Astrocyte of the spinal cord (primary cell): ENCODE measurements around the gene TACO1.

Experiments
- DNase-seq: peaks from one replicate; pipeline ENCODE4 v3.0.0; 2011; ENCODE audit warnings: low read depth, low spot score
- H3K4me3 ChIP-seq: 2 replicates; pipeline ENCODE4 v1.5.1; 2011; ENCODE audit warnings: low read depth, mild to moderate bottlenecking, low read length, moderate library complexity
- in situ Hi-C: cut with HindIII; loops from 2 replicates; pipeline ENCODE4 v1.10.0; 2017; ENCODE audit warnings: low sequenced_read_pairs
- TF ChIP-seq, protein P1 (sequence below): IDR thresholded peaks from 2 replicates; pipeline ENCODE4 v1.5.1; 2012; ENCODE audit warnings: low read depth, mild to moderate bottlenecking, low read length, inconsistent platforms

TACO1 gene

DNA sequence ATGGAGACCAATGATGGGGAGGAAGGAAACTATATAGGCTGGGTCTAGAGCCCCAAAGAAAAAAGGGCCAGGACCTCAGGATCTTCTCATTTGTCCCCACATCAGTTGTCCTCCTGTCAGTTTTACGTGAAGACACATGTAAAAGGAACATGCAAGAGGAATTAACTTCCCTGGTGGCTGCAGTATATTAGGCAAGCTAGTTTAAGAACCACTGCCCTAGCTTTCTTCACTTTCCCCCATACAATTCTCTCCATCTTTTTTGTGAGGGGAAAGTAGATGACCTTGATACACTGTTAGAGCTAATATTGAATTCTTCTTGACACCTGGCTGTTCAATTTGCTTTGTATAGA, 23.8 kb downstream of the TACO1 start:
- no peak overlapping the region for H3K4me3 ChIP-seq

DNA sequence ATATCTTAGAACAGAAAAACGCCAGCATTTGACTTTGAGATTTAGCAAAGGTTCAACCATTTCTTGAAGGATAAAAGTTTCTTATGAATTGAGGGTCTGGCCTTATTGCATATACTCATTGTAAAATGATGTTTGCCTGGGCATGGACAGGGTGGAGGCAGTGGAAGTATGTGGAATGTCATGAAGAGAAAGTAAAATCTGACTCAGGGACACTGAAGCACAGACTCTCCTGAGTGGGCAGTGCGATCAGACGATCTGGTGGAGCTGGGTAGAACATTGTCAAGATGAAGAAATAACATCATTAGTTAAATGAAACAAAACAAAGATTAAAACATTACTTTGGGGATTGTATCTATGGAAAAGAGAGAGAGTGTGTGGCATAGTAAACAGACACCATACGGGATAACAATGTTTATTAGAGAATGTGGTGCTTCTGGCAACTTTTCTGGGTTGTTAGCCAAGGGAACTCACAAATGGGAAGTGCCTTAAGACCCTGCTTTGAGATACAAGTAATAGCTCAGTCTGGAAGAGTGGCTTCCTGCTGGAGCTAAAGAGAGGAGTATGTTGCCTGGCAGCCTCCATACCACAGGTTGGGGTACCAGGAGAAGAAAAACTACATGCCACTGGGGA, 26.0 kb downstream of the TACO1 start:
- H3K4me3 ChIP-seq, result no peak overlapping the region
- DNase-seq, result peak; percentile 13
- TF ChIP-seq, protein P1, sequence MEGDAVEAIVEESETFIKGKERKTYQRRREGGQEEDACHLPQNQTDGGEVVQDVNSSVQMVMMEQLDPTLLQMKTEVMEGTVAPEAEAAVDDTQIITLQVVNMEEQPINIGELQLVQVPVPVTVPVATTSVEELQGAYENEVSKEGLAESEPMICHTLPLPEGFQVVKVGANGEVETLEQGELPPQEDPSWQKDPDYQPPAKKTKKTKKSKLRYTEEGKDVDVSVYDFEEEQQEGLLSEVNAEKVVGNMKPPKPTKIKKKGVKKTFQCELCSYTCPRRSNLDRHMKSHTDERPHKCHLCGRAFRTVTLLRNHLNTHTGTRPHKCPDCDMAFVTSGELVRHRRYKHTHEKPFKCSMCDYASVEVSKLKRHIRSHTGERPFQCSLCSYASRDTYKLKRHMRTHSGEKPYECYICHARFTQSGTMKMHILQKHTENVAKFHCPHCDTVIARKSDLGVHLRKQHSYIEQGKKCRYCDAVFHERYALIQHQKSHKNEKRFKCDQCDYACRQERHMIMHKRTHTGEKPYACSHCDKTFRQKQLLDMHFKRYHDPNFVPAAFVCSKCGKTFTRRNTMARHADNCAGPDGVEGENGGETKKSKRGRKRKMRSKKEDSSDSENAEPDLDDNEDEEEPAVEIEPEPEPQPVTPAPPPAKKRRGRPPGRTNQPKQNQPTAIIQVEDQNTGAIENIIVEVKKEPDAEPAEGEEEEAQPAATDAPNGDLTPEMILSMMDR, result no peak
- in situ Hi-C loops, result no loop called here

More for the DNA sequence above, 23.8 kb downstream of the TACO1 start:
- TF ChIP-seq, protein P1, result no peak
- DNase-seq, result no peak
- in situ Hi-C loops, result no loop called here

DNA sequence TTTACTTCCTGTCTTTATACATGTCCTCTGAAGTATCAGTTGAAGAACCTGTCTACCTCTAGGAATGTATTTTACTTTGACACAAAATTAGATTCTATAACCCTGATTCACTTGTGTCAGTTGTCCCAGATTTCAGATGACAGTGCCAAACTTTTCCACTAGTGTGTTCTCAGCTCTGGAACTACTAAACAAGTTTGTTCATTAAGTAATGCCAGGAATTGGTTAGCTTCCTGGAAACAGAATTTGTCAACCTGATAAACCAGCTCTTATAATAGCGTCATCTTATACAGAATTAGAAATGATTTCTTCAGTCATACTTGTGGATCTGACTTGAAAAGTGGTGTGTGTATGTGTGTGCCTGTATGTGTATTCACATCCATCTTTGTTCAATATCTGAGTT, 28.9 kb downstream of the TACO1 start:
- in situ Hi-C loops, result no loop called here
- no peak overlapping the region for H3K4me3 ChIP-seq
- DNase-seq, result no peak
- TF ChIP-seq, protein P1, result no peak

DNA sequence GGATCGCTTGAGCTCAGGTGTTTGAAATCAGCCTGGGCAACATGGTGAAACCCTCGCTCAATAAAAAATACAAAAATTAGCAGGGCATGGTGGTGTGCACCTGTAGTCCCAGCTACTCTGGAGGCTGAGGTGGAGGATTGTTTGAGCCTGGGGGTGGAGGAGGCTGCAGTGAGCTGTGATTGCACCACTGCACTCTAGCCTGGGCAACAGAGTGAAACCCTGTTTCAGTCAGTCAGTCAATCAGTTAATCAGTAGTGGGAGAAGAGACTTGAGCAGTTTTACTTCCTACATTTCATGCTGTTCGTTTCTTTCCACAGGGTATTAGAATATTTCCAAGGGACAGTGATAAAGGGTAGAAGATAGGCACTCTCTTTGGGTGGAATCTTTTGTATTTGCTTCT, 30.4 kb downstream of the TACO1 start:
- no peak overlapping the region for H3K4me3 ChIP-seq
- TF ChIP-seq, protein P1, result no peak
- in situ Hi-C loops, result no loop called here
- no peak for DNase-seq

DNA sequence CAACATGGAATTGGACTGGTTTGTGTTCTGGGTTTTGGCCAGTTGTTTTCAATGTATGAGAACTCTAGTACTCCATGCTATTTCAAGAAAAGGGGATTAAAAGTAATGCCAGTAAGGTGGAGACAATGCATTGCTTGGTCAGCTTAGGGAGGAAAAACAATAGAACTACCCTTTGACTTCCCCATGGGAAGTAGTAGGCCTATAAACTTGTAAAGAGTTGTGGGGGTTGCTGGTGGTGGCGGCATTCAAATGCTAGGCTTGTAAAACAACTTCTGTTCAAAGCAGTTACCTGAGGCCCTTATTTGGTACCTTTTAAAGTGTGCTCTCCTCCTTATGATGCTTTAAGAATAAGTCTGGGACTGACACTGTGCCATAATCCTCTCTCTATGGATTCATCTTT, 30.9 kb downstream of the TACO1 start:
- H3K4me3 ChIP-seq, result no peak overlapping the region
- DNase-seq, result no peak
- TF ChIP-seq, protein P1, result no peak
- in situ Hi-C loops, result no loop called here

DNA sequence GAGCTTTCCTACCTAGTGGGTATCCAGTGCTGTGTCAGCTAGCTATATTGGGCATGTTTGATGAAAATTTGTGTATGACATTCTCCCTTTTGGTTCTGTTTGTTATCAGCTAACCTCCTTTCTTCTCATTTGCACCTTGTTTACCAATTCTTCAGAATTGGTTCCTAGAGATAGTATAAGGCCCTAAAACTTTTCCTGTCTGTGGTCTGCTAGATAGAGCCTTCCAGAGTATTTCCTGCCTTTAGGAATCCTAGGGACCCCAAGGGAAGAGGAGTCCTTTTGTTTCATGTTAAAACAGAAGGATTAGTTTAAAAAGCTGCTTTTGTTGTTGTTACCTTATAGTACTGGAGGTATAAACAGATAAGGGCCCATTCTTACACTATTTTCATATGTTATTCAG, 33.0 kb downstream of the TACO1 start:
- no peak for DNase-seq
- in situ Hi-C loops, result no loop called here
- TF ChIP-seq, protein P1, result no peak
- H3K4me3 ChIP-seq, result no peak overlapping the region

DNA sequence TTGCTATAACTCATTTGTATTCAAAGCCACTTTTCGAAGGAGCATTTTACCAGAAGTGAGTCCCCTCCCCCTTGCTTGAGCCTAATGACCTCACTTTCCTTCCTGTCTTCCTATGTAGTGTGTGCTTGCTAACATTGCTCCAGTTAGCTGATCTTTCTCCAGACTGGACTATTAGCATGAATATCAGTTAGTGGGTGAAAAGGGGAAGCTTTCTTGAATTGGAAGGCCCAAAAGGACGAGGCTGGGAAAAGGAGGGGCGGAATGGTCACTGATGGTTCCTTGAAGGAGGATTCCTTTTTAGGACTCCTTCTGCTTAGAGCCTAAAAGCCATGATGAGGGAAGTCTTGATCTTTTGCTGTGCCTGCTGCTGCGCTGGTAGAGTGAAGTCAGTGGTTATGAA, 33.5 kb downstream of the TACO1 start:
- in situ Hi-C loops, result no loop called here
- TF ChIP-seq, protein P1, result no peak
- DNase-seq, result peak; percentile 18
- H3K4me3 ChIP-seq, result no peak overlapping the region
